CD4-positive, alpha-beta T cell treated with Interleukin-10 for 1 hour (primary cell): ENCODE measurements around the gene MOB1B.
"Not testable (repeated sequence)": the region's sequence is repeated elsewhere in the genome, so short reads cannot be mapped to it uniquely, and the experiment has no call there.

Source experiments
- DNase-seq: peaks from one replicate; pipeline ENCODE4 v3.0.0-alpha.2; 2020

Gene MOB1B

DNA sequence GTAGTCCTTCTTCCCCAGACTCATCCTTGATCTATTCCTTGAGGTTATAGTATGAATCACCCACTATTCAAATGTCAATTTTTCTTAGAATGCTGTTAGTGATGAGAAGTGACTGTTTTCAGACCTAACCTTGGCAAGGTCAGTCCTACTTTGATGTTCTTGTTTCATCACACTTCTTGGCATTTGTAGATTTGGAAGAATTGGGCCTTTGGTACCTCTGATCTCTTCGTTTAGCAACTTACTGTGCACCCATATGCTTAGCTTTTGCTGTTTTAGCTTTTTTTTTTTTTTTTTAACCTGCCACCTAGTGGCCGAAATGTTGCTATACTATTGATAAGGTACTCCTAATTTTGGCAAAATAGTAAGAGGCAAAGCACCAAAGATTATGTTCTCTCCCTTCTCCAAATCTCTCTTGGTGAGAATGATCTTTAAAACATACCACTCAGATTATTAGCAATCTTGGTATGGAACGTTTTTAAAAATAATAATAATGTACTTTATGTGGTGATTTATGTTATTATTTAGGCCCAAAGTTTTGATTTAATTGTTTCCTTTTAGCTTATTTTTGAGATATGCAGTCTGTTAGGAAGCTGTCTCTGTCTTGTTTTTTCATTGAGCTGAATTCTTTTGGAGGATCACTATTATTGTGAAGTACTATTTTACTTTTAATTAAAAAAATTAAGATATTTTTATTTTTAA, 107.9 kb downstream of the MOB1B start:
- peak; percentile 53 for DNase-seq

DNA sequence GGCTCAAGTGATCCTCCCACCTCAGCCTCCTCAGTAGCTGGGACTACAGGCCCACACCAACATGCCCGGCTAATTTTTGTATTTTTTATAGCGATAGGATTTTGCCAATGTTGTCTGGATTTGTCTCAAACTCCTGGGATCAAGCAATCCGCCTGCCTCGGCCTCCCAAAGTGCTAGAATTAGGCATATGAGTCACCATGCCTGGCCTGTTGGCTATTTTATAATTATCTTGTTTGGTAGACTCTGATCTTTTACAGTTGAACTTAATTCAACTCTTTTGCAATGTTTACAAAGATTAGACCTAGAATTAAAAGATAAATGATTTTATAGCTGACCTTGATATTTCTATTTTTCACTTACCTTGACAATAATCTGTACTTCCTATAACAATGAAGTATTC, 109.3 kb downstream of the MOB1B start:
- no peak for DNase-seq

DNA sequence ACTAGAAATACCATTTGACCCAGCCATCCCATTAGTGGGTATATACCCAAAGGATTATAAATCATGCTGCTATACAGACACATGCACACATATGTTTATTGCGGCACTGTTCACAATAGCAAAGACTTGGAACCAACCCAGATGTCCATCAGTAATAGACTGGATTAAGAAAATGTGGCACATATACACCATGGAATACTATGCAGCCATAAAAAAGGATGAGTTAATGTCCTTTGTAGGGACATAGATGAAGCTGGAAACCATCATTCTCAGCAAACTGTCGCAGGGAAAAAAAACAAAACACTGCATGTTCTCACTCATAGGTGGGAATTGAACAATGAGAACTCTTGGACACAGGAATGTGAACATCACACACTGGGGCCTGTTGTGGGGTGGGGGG, 115.2 kb downstream of the MOB1B start:
- DNase-seq: not testable (repeated sequence)

DNA sequence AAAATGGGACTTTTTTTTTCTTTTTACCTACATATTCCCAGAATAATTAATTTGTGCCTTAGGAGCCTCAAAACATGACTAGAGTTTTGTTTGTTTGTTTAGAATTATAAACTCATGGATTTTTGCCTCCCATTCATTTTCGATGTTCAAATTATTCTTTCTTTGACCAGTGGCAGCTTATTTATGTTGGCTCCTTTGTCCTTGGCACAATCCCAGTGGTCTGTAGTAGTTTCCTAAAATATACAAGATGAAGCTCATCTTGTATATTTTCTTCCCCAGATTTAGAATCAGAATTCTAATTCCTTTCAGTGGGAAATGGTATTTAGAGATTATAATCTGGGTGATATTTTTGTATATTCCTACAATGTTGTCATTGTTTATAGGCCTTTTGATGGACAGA, 118.4 kb downstream of the MOB1B start:
- DNase-seq: no peak

DNA sequence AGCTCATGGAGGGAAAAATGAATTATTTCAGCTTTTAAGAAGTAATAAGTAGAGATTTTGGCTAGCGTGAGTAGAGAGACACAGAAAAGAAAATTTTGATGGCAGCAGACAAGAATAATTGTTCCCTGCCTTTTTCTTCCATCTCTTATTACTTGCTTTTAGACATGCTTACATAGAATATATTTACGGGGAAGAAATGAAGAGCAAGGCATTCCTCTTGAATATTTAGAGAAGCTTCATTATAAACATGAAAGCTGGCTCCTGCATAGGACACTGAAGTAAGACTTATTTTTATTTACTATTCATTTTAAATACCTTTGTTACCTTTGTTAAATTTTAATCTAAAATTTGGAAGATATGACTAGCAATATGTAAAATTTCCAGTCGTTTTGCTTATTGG, 123.5 kb downstream of the MOB1B start:
- DNase-seq: no peak

DNA sequence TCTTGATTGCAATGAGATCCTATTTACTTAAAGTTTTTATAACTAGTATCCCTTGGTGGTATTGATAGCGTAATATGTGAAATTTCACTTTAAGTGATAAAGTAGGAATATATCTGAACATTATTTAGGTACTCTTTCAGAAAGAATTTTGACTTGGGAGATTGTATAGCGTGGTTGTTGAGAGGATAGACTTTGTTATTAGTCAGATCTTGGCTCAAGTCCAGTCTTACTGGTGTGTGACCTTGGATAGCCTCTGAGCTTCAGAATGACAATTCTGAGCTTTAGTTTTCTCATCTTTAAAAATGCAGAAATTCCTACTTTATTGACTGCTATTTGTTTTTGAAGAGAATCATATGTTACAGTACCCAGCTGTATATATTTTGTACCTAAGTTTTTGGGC, 123.9 kb downstream of the MOB1B start:
- no peak for DNase-seq

DNA sequence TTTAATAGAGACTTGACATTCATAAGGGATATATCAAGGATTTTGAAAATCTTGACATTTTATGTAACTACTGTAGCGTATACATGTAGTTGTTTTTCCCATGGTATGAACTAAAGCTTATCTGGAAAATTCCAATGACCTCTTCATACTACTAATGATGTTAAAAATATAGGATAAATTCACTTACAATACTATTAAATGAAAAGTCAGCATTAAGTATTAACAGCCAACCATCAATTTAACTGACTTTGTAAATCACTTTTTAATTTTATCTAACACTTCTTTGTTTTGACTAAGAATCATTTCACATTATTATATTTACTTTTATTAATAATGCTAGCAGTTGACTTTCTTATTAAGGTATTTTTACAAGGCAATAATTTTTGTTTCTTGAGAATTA, 125.4 kb downstream of the MOB1B start:
- DNase-seq: no peak

DNA sequence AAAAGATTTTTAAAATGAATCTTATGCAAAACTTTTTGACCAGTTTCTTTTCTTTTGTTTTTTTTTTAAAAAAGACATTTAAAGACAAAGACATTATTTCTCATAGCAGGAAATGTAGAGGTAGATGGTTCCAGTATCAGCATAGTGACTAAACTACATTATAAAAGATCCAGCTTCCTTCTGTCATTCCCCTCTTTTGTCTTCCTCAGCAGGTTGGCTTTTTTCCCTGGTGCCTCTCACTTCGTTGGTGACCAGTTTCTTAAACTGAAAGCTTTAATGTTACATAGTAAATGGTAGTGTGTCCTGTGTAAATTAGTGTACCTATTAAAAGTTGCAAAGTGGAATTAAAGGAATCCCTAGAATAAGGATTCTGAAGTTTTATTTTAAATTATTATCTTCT, 127.3 kb downstream of the MOB1B start:
- no peak for DNase-seq

DNA sequence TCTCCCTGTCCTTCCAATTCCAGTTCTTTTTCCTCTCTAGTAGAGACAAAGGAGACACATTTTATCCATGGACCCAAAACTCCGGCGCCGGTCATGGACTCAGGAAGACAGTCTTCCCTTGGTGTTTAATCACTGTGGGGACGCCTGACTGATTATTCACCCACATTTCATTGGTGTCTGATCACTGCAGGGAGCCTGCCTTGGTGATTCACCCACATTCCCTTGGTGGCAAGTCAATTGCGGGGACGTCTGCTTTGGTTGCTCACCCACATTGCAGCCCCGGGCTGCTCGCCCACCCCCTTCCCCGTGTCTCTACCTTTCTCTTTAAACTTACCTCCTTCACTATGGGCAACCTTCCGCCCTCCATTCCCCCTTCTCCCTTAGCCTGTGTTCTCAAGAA, 129.9 kb downstream of the MOB1B start:
- not testable (repeated sequence) for DNase-seq
